Measurements from ENCODE around the gene SCYL1. TPM values are rescaled to one million over a fixed set of nuclear protein-coding genes. Genes with fewer than 3 reads are reported as not detected.

The SCYL1 gene
- 34.2 TPM for total RNA-seq

GRCh38 chr11:65524741-65525545 is at the start of gene SCYL1:
Gene SCYL1, plus strand, starts transcription at chr11:65525083. Its CDS starts 71 bp downstream, at chr11:65525154.
- peak; percentile 84 for DNase-seq

- DNase-seq = no peak
Measured at GRCh38 chr11:65476632-65477148, 48.2 kb upstream of the SCYL1 start.

GRCh38 chr11:65477149-65477965 is 47.5 kb upstream of the SCYL1 start:
- peak; percentile 93 for DNase-seq

- no peak for DNase-seq
Measured at GRCh38 chr11:65478388-65479183, 46.3 kb upstream of the SCYL1 start.

GRCh38 chr11:65479184-65480145 is 45.4 kb upstream of the SCYL1 start:
- peak; percentile 48 for DNase-seq

- no peak for DNase-seq
Measured at GRCh38 chr11:65482306-65482850, 42.5 kb upstream of the SCYL1 start.

- DNase-seq = no peak
Measured at GRCh38 chr11:65485920-65486219, 39.0 kb upstream of the SCYL1 start.

GRCh38 chr11:65486570-65487466 is 38.1 kb upstream of the SCYL1 start:
- no peak for DNase-seq

GRCh38 chr11:65487467-65488272 is 37.2 kb upstream of the SCYL1 start:
- peak; percentile 100 for DNase-seq

GRCh38 chr11:65488273-65489034 is 36.4 kb upstream of the SCYL1 start:
- DNase-seq = no peak

GRCh38 chr11:65489035-65489705 is 35.7 kb upstream of the SCYL1 start:
- peak; percentile 49 for DNase-seq

- no peak for DNase-seq
Measured at GRCh38 chr11:65489706-65490320, 35.1 kb upstream of the SCYL1 start.

GRCh38 chr11:65491163-65491465 is 33.8 kb upstream of the SCYL1 start:
- DNase-seq = no peak

- peak; percentile 72 for DNase-seq
Measured at GRCh38 chr11:65491614-65492386, 33.1 kb upstream of the SCYL1 start.

GRCh38 chr11:65492387-65492636 is 32.6 kb upstream of the SCYL1 start:
- DNase-seq = no peak

- DNase-seq = peak; percentile 59
Measured at GRCh38 chr11:65492637-65493366, 32.1 kb upstream of the SCYL1 start.

Measured in occipital lobe (tissue), 2 donors.